HG02571 (cell line): ENCODE measurements around the gene RBM47.

ENCODE experiments used
- ATAC-seq: cut with Tn5 transposase; IDR thresholded peaks from one replicate; pipeline ENCODE4 v1.9.1; 2021; ENCODE audit warnings: mild to moderate bottlenecking, moderate library complexity; ENCODE audit not compliant: unreplicated experiment

The RBM47 gene

DNA sequence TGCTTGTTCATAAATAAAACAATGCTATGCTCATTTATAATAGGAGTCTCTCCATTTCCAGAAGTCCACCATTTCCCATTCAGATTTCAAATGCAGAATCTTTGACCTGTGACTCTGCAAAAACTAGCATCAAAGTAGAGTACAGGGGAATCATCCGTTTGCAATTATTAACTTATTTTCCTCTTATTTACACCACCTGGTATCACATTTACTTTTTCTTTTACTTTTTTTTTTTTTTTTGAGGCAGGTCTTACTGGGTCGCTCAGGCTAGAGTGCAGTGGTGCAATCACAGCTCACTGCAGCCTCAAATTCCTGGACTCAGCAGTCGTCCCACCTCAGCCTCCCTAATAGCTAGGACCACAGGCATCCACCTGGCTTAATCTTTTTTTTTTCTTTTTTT is 37.6 kb downstream of the RBM47 start:
- ATAC-seq, result no peak

DNA sequence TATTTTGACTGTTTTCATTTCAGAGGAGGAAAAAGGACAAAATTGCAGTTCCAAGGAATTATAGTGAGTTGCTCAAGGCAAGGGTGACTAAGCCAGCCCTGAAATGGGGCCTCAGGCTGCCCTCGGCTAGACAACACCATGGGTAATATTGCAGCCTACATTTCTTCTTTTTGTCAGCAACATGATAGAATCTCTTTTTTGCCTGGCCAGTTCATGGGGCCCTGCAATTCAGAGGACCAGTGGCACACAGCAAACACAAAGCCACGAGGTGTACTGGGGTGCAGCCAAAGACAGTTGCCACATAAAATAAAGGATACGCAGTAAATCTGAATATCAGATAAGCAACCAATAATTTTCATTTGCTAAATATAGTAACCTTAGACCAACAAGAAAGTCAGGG is 41.8 kb downstream of the RBM47 start:
- no peak for ATAC-seq

DNA sequence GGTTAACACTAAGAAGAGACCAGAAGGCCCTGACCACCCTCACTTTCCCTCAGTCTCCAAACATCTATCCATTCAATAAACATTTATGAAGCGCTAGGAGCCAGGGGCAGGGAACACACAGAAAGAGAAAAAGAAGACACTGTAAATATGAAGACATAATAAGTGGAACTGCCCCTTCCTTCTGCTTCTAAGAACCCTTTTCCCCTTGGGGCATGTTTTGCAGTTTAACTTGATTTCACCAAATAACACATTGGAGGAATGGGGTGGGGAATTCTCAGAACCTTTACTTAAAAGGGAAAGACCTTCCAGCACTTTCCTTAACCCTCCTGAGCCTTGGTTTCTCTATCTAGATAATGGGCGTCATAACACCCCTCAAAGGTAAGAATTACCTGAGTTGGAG is 42.3 kb downstream of the RBM47 start:
- no peak for ATAC-seq

DNA sequence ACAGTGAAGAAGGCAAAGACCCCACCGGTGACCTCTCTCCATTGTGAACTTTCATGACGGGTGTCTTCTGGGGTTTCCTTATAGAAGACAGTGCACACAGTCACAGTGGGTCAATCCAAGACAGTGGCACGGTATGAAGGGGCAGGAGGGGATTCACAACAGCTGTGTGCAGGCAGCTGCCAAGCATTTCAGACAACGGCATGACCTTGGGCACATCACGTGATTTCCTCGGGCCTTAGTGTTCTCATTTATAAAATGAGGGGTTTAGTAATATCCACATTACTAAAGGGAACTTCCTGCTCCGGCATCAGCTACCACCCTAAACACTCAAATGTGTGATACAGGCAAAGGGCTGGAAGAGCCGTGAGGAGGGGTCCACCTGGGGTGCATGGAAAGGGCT is 42.9 kb downstream of the RBM47 start:
- no peak for ATAC-seq

DNA sequence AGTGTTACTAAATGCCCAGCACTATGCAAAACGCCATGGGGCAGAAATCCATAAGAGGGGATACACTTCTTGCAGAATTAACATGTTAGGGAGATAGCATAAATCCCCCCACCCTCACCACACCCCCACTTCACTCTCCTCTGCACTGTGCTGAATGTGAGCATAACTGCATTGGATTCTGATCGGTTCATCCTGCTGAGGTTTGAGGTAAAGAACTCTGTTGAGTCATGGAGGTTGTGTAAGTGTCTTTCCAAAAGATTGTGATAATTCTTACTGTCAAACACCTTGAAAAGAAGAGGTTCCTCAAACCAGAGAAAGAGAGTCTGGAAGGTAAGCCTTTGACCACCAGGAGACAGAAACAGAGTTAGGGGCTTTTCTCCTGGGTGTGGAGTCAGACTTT is 43.6 kb downstream of the RBM47 start:
- ATAC-seq, result no peak

DNA sequence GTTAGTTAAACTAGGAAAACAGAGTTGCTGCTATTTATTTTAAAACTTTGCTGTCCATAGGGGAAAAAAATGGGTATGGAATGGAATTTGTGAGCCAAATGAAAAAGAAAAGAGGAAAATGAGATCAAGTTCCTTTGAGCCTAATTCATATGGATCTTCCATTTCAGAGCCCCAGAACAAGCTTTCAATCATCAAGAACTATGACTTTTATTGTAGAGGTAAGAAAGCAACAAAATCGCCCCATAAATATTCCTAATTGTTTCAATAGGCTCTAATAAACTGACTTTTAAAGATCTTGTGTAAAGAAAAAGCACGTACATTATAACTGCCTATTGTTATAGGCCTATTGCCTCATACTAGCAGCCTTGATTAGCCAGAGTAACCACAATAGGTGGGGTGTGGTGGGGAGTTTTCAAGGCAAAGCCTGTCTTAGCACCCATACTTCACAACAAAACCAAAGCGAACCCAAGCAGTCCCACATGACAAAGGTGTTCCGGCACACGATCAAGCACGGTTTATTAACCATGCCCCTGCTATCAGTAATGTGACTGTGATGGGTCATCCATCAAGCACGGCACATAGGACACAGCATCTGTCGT is 44.4 kb downstream of the RBM47 start:
- no peak for ATAC-seq

DNA sequence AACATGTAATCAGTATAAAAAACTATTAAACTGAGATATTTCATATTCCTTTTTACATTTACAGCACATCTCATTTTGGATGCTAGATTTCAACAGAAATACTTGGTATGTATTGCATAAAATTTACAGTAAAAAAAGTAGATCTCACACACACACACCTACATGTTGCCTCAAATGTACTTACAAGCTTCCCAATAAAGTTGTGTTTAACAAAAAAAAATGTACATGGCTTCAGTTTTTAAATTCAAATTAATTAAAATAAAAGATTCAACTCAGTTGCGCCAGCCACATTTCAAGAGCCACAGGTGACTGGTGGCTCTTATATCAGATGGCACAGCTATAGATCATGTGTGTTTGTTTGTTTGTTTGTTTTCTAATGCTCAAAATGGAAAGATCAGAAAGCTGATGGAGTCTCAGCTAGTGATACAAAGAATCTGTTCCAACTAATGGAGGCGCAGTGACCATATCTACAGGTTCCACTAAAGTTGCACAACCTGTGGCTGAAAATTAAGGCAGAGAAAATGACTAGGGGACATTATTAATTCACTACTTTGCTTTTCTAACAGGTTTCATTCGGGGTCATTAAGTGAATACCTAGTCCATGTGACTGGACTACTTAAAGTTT is 45.0 kb downstream of the RBM47 start:
- no peak for ATAC-seq

DNA sequence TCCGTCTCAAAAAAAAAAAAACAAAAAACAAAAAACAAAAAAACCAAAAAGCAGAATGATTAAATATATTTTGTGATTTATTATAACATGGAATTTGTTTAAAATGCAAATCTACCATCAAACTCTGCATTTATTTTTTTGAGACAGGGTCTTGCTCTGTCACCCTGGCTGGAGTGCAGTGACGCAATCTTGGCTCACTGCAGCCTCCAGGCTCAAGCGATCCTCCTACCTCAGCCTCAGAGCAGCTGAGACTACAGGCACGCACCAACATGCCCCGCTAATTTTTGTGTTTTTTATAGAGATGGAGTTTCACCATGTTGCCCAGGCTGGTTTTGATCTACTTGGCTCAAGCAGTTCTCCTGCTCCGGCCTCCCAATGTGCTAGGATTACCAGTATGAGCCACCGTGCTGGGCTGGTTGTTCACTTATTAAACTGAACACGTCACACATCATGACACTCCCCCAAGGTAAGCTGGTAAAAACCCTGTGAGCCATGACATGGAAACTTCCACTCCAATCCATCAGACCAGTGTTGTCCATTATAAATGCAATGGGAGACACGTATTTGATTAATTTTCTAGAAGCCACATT is 45.7 kb downstream of the RBM47 start:
- ATAC-seq, result no peak

DNA sequence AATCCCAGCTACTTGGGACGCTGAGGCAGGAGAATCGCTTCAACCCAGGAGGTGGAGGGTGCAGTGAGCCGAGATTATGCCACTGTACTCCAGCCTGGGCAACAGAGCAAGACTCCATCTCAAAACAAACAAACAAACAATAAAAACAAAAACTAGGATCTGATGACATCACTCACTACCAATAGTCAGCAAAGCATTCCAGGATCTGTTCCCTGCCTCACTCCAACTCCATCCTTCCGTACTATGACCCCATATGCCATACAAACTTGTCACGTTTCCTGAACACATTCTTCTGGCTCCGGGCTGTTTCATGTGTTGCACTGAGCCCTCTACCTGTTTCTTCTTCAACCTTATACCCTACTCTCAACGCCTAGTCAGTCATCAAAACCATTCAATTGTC is 47.3 kb downstream of the RBM47 start:
- ATAC-seq, result no peak

DNA sequence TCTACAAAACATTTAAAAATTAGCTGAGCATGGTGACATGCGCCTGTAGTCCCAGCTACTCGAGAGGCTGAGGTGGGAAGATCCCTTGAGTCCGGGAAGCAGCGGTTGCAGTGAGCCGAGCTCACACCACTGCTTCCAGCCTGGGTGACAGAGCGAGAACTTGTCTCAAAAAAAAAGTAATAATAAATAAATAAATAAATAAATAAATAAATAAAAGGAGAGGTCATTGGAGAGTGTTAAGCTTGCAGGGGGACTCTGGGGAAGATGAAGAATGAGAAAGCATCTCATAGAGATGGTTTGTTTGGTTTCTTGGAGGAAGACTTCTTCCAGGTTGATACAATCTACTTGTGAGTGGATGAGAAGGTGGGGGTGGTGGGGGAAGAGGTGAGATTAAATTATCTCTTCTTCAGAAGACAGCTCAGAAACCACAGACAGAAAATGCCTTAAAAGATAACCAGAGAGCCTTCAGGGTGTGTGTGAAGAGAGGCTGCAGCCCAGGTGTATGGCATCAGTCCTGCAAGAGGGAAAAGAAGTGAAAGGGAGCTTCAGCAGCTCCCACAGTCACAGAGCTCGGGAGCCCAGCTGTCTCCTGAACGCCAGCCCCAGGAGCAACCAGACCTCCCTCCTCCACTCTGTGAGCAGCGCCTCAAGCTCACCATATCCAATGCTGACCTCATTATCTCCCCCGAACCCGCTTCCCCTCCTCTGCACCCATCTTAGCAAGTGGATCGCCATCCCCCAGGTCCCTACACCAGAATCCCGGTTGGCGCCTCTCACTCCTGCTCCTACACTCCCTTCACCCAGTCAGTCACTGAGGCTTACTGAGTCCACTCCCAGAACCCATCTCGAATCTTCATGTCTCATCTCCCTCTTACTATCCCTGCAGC is 48.2 kb downstream of the RBM47 start:
- no peak for ATAC-seq

DNA sequence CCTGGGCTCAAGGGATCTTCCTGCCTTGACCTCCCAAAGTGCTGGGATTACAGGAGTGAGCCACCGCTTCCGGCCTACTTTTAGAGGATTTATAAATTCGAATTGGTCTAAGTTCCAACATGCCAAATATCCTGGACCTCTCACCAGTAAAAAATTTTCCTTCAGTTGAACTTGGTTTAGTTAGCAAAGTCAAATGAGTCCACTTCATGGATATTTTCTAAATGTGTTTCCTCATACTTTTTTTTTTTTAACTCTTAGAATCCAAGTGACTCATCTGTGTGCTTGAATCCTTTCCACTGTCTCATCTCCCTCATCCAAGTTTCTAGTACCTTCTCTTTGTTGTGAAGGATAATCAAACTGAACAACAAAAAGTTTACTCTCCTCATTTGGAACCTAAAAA is 49.7 kb downstream of the RBM47 start:
- no peak for ATAC-seq

DNA sequence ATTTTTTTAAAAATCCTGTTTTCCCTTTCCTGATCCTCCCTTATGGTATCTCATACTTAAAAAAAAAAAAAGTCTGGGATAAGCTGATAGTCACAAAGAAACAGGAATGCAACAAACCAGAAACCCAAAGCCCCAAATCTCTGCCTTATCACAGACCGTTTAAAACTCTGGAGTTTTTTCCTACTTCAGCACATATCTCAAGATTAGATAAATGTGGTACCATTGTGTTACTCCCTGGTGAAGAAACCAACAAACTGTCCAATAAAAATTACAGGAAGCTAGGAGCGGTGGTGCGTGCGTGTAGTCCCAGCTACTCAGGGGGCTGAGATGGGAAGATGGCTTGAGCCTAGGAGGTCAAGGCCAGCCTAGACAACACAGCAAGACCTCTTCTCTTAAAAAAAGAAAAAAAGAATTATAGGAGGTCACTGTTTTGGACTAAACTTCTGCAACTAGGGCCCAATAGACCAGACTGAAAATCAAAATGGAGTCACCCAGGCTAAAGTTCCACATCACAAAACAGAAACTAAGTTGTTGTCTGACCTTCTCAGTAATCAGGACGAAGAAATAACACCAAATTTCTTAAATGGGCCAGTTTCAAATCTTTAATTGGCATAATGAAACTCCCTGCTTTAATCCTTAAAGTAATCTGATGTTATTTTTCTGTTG is 51.9 kb downstream of the RBM47 start:
- ATAC-seq, result no peak

DNA sequence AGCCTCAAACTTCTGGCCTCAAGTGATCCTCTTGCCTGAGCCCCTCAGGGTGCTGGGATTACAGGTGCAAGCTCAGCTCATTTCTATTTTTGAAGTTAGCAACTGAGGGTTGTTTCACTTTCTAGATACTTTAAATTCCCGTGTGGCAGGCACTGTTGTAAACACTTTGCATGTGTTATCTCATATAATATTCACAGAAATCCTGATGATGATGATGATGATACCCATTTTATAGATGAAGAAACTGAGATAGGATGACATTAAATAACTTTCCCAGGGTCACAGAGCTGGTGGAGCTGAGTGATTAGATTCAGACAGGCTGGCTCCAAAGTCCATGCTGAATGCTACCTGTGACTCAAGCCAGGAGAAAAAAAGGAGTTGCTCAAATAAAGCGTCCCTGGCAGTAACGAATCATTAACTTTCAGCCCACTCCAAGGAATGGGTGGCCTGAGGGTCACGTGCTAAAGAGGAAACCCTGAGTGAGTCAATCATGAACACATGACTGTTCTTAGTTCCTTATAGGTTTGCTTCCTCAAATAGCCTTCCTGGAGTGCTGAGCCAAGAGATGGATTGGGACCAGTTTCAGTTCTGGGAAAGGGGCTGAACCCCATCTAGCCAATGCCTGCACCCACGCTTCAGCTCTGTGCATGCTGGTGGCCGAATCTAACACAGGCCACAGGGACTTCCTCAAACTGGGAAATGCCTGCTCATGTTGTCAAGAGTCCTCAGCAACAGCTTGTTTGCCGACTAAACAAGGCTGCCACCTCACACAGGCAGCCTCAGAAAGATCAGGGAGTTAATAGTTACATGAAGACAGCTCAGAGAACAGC is 52.8 kb downstream of the RBM47 start:
- peak; percentile 61 for ATAC-seq

DNA sequence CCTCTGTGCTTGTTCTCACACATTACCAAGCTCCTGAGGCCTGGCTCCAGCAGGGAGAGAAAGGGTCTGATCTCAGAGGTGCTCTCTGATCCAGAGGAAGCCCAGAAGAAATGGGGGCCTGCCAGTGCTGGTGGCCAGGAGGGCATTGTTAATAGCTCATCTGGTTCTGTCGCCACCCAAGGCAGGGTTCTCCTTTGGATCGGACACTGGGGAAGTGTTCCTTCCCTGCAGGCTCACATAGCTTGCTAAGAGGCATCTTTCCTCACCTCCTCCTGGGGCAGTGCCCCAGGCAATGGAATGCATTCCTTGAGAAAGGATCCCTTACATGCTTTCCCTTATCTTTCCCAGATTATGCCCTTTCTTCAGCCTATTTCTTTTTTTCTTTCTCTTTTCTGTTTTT is 53.8 kb downstream of the RBM47 start:
- no peak for ATAC-seq

DNA sequence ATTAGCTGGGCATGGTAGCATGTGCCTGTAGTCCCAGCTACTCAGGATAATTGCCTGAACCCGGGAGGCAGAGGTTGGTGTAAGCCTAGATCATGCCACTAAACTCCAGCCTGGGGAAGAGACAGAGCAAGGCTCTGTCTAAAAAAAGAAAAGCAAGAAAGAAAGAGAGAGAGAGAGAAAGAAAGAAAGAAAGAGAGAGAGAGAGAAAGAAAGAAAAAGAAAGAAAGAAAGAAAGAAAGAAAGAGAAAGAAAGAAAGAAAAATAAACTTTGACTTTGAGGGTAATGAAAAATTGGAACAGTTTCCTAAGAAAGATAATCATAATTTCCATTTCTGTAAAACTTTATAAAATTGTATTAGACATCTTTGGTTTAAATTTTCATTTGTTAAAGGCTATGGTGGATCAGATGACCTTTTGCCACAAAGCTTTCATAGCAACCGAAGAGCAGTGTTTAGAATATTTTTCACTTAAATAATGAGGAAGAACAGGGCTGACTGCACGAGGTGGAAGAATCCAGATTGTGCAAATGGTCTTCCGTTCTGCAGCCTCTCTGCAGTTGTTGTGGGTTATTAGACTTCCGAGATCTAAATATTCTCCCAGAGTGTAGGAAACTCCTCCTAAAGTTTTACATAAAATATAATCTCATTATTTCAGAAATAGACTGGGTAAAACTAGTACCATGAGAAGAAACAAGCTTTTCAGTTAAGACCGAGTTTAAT is 55.9 kb downstream of the RBM47 start:
- no peak for ATAC-seq

DNA sequence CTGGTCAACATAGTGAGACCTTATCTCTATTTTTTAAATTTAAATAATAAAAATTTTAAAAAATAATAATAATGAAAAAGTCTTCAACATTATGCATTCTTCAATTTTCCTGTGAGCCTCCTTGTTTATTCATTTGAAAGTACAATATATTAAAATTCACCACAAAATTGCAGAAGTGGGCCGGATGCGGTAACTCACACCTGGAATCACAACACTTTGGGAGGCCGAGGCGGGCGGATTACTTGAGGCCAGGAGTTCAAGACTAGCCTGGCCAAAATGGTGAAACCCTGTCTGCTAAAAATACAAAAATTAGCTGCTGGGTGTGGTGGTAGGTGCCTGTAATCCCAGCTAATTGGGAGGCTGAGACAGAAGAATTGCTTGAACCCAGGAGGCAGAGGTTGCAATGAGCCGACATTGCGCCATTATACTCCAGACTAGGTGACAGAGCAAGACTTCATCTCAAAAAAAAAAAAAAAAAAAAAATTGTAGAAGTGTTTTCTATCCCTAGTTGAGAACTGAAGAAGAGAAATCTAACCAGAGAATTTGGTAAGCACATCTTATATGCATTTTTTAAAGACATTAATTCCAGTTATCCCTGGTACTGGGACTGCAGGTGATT is 56.9 kb downstream of the RBM47 start:
- no peak for ATAC-seq

DNA sequence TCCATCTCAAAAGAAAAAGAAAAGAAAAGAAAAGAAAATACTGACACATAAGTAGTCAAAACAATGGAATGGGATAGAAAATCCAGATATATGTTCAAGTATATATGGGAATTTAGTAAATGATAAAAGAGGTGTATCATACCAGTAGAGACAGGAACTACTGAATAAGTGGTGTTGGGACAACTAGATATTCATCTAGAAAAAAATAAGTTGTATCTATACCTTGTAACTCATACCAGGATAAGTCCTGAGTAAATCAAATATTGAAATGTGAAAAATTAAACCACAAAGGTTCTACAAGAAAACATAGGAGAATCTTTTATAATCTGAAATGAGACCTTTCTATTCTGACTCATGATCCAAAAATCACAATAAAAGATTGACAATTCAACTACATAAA is 58.5 kb downstream of the RBM47 start:
- ATAC-seq, result no peak

DNA sequence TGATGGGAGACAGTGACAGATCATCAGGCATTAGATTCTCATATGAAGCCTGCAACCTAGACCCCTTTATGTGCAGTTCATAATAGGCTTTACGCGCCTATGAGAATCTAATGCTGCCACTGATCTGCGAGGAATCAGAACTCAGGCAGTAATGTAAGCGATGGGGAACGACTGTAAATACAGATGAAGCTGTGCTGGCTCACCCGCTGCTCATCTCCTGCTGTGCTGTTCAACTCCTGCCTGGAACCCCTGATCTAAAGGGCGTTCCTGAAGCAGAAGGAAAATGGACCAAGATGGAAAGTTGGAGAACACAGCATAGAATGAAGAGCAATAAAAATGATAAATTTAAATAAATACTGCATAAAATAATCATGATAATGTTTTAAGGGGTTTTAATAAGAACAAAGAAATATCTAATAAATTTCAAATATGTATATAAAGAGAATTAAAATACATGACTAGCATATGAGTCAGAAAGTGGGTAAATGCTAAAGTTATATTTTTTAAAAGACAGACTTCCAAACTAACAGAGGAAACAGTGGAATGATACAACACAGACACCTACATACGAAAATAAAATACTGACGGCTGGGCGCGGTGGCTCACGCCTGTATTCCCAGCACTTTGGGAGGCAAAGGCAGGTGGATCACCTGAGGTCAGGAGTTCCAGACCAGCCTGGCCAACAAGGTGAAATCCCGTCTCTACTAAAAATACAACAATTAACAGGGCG is 59.2 kb downstream of the RBM47 start:
- ATAC-seq, result no peak
